Astrocyte (in vitro differentiated cells and primary cell): Measurements from ENCODE around the gene GPR15.

ENCODE experiments used
- CTCF ChIP-seq: IDR thresholded peaks from 2 replicates; pipeline ENCODE4 v1.5.1; 2011; ENCODE audit warnings: low read depth, mild to moderate bottlenecking, inconsistent platforms, low read length, moderate library complexity; ENCODE audit not compliant: insufficient read depth
- EZH2 ChIP-seq: IDR thresholded peaks from 2 replicates; pipeline ENCODE4 v1.6.1; 2012; ENCODE audit warnings: mild to moderate bottlenecking, low read length, inconsistent platforms; ENCODE audit not compliant: insufficient read depth

GRCh38 chr3:98529856-98530459 lies 1.8 kb upstream of the GPR15 start:
- TF ChIP-seq CTCF = no peak
- TF ChIP-seq EZH2 = no peak
